Measurements from ENCODE around the gene KCNQ1.

The KCNQ1 gene

DNA sequence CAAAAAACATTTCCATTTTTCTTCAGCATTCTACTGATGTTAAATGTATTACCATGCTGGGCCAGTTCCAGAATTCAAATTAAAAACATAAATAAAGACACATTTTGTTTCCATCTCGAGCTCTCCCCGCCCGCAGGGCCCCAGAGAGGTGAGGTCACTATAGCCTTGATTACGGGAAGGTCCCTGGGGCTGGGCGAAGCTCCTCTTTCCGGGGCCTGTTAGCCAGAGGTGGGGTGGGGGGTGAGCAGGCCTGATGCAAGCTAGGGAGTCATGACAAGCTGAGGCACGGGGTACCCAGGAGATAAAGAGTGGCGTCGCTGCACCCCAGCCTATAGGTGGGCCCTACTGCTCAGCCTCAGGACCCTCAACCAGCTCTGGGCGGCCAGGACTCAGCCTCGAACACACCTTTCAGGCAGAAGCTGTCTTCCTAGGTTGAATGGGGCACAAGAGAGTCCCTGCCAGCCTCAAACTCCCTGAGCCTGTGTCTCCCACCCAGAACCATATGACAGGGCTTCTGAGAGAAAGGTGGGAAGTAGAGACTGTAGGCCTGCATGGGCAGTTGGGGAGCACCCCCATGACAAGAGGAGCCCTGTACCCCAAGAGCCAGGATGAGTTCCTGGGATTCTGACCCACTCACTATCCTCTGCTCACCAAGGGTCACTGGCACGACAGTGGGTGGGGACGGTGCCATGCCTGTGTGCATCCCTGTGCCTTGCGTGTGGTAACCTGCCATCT is 220.2 kb downstream of the KCNQ1 start:
- TF ChIP-seq, protein P1, sequence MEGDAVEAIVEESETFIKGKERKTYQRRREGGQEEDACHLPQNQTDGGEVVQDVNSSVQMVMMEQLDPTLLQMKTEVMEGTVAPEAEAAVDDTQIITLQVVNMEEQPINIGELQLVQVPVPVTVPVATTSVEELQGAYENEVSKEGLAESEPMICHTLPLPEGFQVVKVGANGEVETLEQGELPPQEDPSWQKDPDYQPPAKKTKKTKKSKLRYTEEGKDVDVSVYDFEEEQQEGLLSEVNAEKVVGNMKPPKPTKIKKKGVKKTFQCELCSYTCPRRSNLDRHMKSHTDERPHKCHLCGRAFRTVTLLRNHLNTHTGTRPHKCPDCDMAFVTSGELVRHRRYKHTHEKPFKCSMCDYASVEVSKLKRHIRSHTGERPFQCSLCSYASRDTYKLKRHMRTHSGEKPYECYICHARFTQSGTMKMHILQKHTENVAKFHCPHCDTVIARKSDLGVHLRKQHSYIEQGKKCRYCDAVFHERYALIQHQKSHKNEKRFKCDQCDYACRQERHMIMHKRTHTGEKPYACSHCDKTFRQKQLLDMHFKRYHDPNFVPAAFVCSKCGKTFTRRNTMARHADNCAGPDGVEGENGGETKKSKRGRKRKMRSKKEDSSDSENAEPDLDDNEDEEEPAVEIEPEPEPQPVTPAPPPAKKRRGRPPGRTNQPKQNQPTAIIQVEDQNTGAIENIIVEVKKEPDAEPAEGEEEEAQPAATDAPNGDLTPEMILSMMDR (IDR thresholded peaks at IDR 0.05; ENCODE audit: insufficient read depth, low read length, poor library complexity, severe bottlenecking) = no peak
- no peak overlapping the region for H3K4me3 ChIP-seq (replicated peaks; ENCODE audit: low read depth, low read length)
- no peaks in the 10 kb centered on the region for H3K27me3 ChIP-seq (replicated peaks; ENCODE audit: control insufficient read depth, insufficient read depth, low read length)
- DNase-seq (ENCODE audit: extremely low read depth, insufficient read length) = no peak
- H3K36me3 ChIP-seq (ENCODE audit: control insufficient read depth, insufficient read depth, low read length) = no peaks in the 10 kb centered on the region

DNA sequence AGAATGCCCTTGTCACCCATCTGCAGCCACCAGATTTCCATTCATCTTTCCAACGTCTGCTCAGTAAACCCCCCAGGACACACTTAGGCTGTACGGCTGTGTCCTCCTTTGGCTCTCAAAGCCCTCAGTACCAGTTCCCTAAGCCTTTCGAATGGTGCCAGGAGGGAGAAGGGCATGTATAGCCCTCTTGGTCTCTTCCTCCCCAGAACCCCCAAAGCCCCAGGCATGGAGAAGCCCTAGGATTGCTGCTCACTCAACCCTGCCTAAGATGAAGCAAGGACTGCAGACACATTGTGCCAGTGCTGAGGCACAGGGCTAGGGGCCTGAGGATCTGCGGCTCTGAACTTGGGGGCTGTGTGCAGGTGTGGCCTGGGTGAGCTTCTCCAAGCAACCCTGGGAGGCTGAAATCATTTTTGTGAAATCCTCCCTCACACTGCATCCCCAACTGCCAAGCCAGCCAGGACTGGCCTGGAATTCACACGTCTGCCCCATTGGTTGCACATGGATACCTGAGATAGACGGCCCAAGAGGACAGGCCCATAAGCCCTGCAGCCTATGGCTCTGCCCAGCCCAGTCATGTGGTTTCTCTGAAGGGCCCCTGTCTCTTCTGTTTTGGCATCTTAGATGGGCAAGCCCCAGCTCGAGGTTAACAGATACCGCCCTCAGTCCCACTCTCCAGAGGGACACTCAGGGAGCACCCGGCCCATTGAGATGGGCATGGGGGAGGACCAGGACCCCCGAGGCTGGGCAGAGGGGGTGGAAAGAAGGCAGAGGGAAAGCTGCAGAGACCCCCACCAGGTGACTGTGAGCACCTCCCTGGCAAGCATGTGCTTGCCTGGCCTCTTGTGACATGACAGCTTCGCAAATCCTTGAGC is 221.0 kb downstream of the KCNQ1 start:
- no peaks in the 10 kb centered on the region for H3K36me3 ChIP-seq (ENCODE audit: control insufficient read depth, insufficient read depth, low read length)
- DNase-seq (ENCODE audit: extremely low read depth, insufficient read length) = no peak
- no peak overlapping the region for H3K4me3 ChIP-seq (replicated peaks; ENCODE audit: low read depth, low read length)
- no peaks in the 10 kb centered on the region for H3K27me3 ChIP-seq (replicated peaks; ENCODE audit: control insufficient read depth, insufficient read depth, low read length)
- TF ChIP-seq, protein P1 (IDR thresholded peaks at IDR 0.05; ENCODE audit: insufficient read depth, low read length, poor library complexity, severe bottlenecking) = no peak

DNA sequence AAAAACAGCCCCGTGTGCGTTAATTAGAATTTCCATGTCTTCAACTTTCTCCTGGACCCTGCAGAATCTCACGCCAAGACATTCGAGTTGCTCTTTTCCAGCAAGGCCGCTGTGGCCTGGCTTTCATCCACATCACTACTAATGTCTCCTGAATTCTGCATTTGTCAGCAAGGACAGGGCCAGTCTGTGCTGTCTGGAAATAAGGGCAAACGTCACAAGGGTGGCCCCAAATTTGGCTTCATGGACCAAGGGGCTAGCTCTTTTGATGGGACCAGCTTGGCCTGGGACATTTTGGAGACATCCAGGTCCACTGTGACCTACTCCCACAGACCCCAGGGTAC is 221.6 kb downstream of the KCNQ1 start:
- Histone ChIP-seq H3K27me3 (replicated peaks; ENCODE audit: control insufficient read depth, insufficient read depth, low read length) (no peaks in the 10 kb centered on the region), H3K4me3 (replicated peaks; ENCODE audit: low read depth, low read length) (no peak overlapping the region), H3K36me3 (ENCODE audit: control insufficient read depth, insufficient read depth, low read length) (no peaks in the 10 kb centered on the region)
- TF ChIP-seq, protein P1 (IDR thresholded peaks at IDR 0.05; ENCODE audit: insufficient read depth, low read length, poor library complexity, severe bottlenecking) = no peak
- DNase-seq (ENCODE audit: extremely low read depth, insufficient read length) = no peak

DNA sequence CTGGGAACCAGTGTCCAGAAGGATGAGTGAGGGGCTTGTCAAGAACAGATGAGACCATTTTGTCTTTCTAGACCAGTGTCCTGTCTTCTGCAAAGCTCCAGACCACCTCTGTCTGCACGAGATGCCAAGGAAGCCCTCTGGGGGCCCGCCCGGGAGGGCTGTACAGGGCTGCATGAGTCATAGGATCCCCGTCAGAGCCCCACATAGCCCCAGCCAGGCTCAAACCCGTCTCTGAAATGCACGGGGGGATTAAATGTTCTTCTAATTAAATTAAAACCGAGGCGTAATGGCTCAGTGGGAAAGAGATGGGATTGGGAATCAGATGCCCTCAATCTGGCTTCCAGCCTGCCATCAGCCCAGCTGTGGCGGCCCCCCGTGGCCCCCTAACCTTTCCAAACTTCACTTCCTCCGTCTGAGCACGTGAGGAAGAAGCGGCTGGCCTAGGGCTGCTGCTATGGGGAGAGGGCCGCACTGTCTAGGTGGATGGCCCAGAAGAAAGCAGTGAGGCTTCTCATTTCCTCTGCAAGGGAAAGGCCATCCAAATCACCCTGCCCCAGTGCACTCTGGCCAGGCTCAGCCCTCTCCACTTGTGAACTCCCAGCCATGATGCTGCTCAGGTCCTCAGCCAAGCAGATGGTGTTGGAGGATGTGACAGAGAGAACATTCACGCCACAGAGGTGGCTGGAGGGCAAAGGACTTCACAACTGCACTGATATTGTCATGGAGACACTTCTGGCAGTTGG is 222.2 kb downstream of the KCNQ1 start:
- Histone ChIP-seq H3K4me3 (replicated peaks; ENCODE audit: low read depth, low read length) (no peak overlapping the region), H3K27me3 (replicated peaks; ENCODE audit: control insufficient read depth, insufficient read depth, low read length) (no peaks in the 10 kb centered on the region), H3K36me3 (ENCODE audit: control insufficient read depth, insufficient read depth, low read length) (no peaks in the 10 kb centered on the region)
- TF ChIP-seq, protein P1 (IDR thresholded peaks at IDR 0.05; ENCODE audit: insufficient read depth, low read length, poor library complexity, severe bottlenecking) = no peak
- no peak for DNase-seq (ENCODE audit: extremely low read depth, insufficient read length)

DNA sequence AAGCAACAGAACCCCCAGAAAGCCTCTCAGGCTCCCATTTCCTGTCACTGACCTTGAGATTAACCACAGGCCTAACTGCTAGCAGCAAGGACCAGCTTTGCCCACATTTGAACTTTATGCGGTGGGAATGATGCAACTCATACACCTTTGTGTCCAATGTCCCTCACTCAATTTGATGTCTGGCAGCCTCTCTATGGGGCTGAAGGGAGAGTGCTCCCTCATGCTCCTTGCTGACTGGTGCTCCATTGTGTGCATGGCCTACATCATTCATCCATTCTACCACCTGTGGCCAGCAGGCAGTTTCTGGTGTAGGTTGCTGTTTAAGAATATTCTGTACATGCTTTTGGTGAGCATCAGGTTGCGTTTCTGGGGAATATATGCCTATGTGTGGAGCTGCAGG is 223.1 kb downstream of the KCNQ1 start:
- TF ChIP-seq, protein P1 (IDR thresholded peaks at IDR 0.05; ENCODE audit: insufficient read depth, low read length, poor library complexity, severe bottlenecking) = no peak
- H3K36me3 ChIP-seq (ENCODE audit: control insufficient read depth, insufficient read depth, low read length) = no peaks in the 10 kb centered on the region
- no peak for DNase-seq (ENCODE audit: extremely low read depth, insufficient read length)

More for the DNA sequence above, 223.1 kb downstream of the KCNQ1 start:
- Histone ChIP-seq H3K4me3 (replicated peaks; ENCODE audit: low read depth, low read length) (no peak overlapping the region), H3K27me3 (replicated peaks; ENCODE audit: control insufficient read depth, insufficient read depth, low read length) (no peaks in the 10 kb centered on the region)

All from GM06990 (cell line).